Measurements from ENCODE around the gene SMIM35.

The SMIM35 gene

GRCh38 chr11:118109231-118109630 is 22.5 kb upstream of the SMIM35 start:
- no peak for DNase-seq (ENCODE audit: low read depth, low spot score)

GRCh38 chr11:118108513-118108912 is 21.8 kb upstream of the SMIM35 start:
- DNase-seq (ENCODE audit: low read depth, low spot score) = no peak

GRCh38 chr11:118106789-118107335 is 20.1 kb upstream of the SMIM35 start:
- DNase-seq (ENCODE audit: low read depth, low spot score) = no peak

- DNase-seq (ENCODE audit: low read depth, low spot score) = no peak
These were observed 19.0 kb upstream of the SMIM35 start for GRCh38 chr11:118105657-118106305.

GRCh38 chr11:118104491-118104890 is 17.7 kb upstream of the SMIM35 start:
- DNase-seq (ENCODE audit: low read depth, low spot score) = no peak

- no peak for DNase-seq (ENCODE audit: low read depth, low spot score)
These were observed 16.0 kb upstream of the SMIM35 start for GRCh38 chr11:118102721-118103261.

- DNase-seq (ENCODE audit: low read depth, low spot score) = no peak
These were observed 14.0 kb upstream of the SMIM35 start for GRCh38 chr11:118100691-118101232.

- no peak for DNase-seq (ENCODE audit: low read depth, low spot score)
These were observed 13.2 kb upstream of the SMIM35 start for GRCh38 chr11:118099838-118100556.

- no peak for DNase-seq (ENCODE audit: low read depth, low spot score)
These were observed 12.5 kb upstream of the SMIM35 start for GRCh38 chr11:118098996-118099837.

GRCh38 chr11:118095967-118096367 is 9.2 kb upstream of the SMIM35 start:
- no peak for DNase-seq (ENCODE audit: low read depth, low spot score)

GRCh38 chr11:118095493-118095892 is 8.7 kb upstream of the SMIM35 start:
- DNase-seq (ENCODE audit: low read depth, low spot score) = no peak

- no peak for DNase-seq (ENCODE audit: low read depth, low spot score)
These were observed 6.3 kb upstream of the SMIM35 start for GRCh38 chr11:118092907-118093571.

GRCh38 chr11:118091690-118092089 is 4.9 kb upstream of the SMIM35 start:
- DNase-seq (ENCODE audit: low read depth, low spot score) = no peak

GRCh38 chr11:118090545-118091162 is 3.9 kb upstream of the SMIM35 start:
- no peak for DNase-seq (ENCODE audit: low read depth, low spot score)

GRCh38 chr11:118088531-118088930 is 1.8 kb upstream of the SMIM35 start:
- DNase-seq (ENCODE audit: low read depth, low spot score) = no peak

GRCh38 chr11:118087931-118088330 is 1.2 kb upstream of the SMIM35 start:
- no peak for DNase-seq (ENCODE audit: low read depth, low spot score)

GRCh38 chr11:118084656-118085055 is 2.1 kb downstream of the SMIM35 start:
- DNase-seq (ENCODE audit: low read depth, low spot score) = no peak

GRCh38 chr11:118084247-118084646 is 2.5 kb downstream of the SMIM35 start:
- no peak for DNase-seq (ENCODE audit: low read depth, low spot score)

- no peak for DNase-seq (ENCODE audit: low read depth, low spot score)
These were observed 3.7 kb downstream of the SMIM35 start for GRCh38 chr11:118082880-118083552.

All from activated naive CD8-positive, alpha-beta T cell treated with anti-CD3 and anti-CD28 coated beads, Interleukin-2, amount 50 U/mL, for 16 hours (primary cell).